Osteocyte (in vitro differentiated cells): ENCODE data around the gene TMCO4. TPM values are rescaled to one million over a fixed set of nuclear protein-coding genes. Genes with fewer than 3 reads are reported as not detected.
A peak's percentile ranks its signal among the peaks of the same experiment; 100 is the strongest.
"Not testable (repeated sequence)": the region's sequence is repeated elsewhere in the genome, so short reads cannot be mapped to it uniquely, and the experiment has no call there.

Experiments
- DNase-seq: peaks from one replicate; pipeline ENCODE4 v3.0.0; 2021; ENCODE audit warnings: mixed read lengths; ENCODE audit not compliant: unreplicated experiment; ENCODE audit errors: extremely low spot score
- H3K27ac Mint-ChIP-seq: one replicate; pipeline ENCODE4 v1.8.0; 2021; ENCODE audit warnings: mild to moderate bottlenecking, mixed read lengths; ENCODE audit not compliant: unreplicated experiment
- H3K27me3 Mint-ChIP-seq: one replicate; pipeline ENCODE4 v1.8.0; 2021; ENCODE audit warnings: mixed read lengths; ENCODE audit not compliant: unreplicated experiment
- H3K36me3 Mint-ChIP-seq: one replicate; pipeline ENCODE4 v1.8.0; 2021; ENCODE audit warnings: mixed read lengths; ENCODE audit not compliant: unreplicated experiment
- H3K4me1 Mint-ChIP-seq: one replicate; pipeline ENCODE4 v1.8.0; 2021; ENCODE audit warnings: mixed read lengths; ENCODE audit not compliant: unreplicated experiment
- H3K4me3 Mint-ChIP-seq: one replicate; pipeline ENCODE4 v1.8.0; 2021; ENCODE audit warnings: mild to moderate bottlenecking, moderate library complexity, mixed read lengths; ENCODE audit not compliant: unreplicated experiment
- H3K9me3 Mint-ChIP-seq: one replicate; pipeline ENCODE4 v1.8.0; 2021; ENCODE audit warnings: mixed read lengths; ENCODE audit not compliant: unreplicated experiment
- CTCF ChIP-seq: fragments of 200-600 bp; sonication (generic); IDR thresholded peaks from 2 replicates; pipeline ENCODE4 v1.5.0; 2021; ENCODE audit warnings: antibody characterized with exemption, mild to moderate bottlenecking, moderate library complexity
- long read RNA-seq: library from polyadenylated mRNA; unstranded; transcript quantifications from one replicate; pipeline ENCODE4 v2.0.0, GENCODE V29; 2021
- total RNA-seq: library from RNA; stranded (reverse); gene quantifications from 2 replicates; pipeline ENCODE4 v1.2.1, GENCODE V29; 2021

The TMCO4 gene
- 12.1 and 14.3 TPM in 2 replicates for total RNA-seq
- long read RNA-seq, partial matches to known transcripts: 6 of 36 reads
- long read RNA-seq, other reads (novel, unspliced or antisense): 26 of 36 reads

- no peaks in the 10 kb centered on the region for H3K36me3 Mint-ChIP-seq
- TF ChIP-seq CTCF: peak; percentile 45
- H3K27ac Mint-ChIP-seq: peak within 1 kb of the TSS; percentile 82
- H3K4me1 Mint-ChIP-seq: peaks cover 23% of the 10 kb centered on the region
- no peak for DNase-seq
- no peaks in the 10 kb centered on the region for H3K27me3 Mint-ChIP-seq
- H3K9me3 Mint-ChIP-seq: no peaks in the 10 kb centered on the region
- H3K4me3 Mint-ChIP-seq: peak within 1 kb of the TSS; percentile 81
Observed at GRCh38 chr1:19799230-19800075, at the start of gene TMCO4. TMCO4 (minus strand) TSS chr1:19799916; CDS start chr1:19780758, 19,158 bp downstream.

- H3K9me3 Mint-ChIP-seq, H3K4me1 Mint-ChIP-seq, H3K27me3 Mint-ChIP-seq, H3K27ac Mint-ChIP-seq, H3K36me3 Mint-ChIP-seq, DNase-seq, H3K4me3 Mint-ChIP-seq: not testable (repeated sequence)
Observed at GRCh38 chr1:19849307-19849706, 49.6 kb upstream of the TMCO4 start.

- H3K4me1 Mint-ChIP-seq, H3K27ac Mint-ChIP-seq, H3K4me3 Mint-ChIP-seq, DNase-seq, H3K9me3 Mint-ChIP-seq, H3K27me3 Mint-ChIP-seq, H3K36me3 Mint-ChIP-seq: not testable (repeated sequence)
Observed at GRCh38 chr1:19847334-19847733, 47.6 kb upstream of the TMCO4 start.

- TF ChIP-seq CTCF: no peak
- DNase-seq: no peak
Observed at GRCh38 chr1:19846338-19846737, 46.6 kb upstream of the TMCO4 start.

GRCh38 chr1:19845555-19845954 is 45.8 kb upstream of the TMCO4 start:
- Mint-ChIP-seq H3K36me3 (no peaks in the 10 kb centered on the region), H3K4me3 (no peak overlapping the region), H3K27me3 (peaks cover 9% of the 10 kb centered on the region), H3K27ac (no peak overlapping the region), H3K4me1 (peaks cover 3% of the 10 kb centered on the region), H3K9me3 (no peaks in the 10 kb centered on the region)
- TF ChIP-seq CTCF: no peak
- no peak for DNase-seq

More at GRCh38 chr1:19846338-19846737, 46.6 kb upstream of the TMCO4 start:
- Mint-ChIP-seq H3K36me3 (no peaks in the 10 kb centered on the region), H3K4me3 (no peak overlapping the region), H3K9me3 (no peaks in the 10 kb centered on the region), H3K27me3 (peaks cover 9% of the 10 kb centered on the region), H3K27ac (no peak overlapping the region), H3K4me1 (peaks cover 3% of the 10 kb centered on the region)

GRCh38 chr1:19844731-19845495 is 45.2 kb upstream of the TMCO4 start:
- Mint-ChIP-seq H3K9me3 (no peaks in the 10 kb centered on the region), H3K36me3 (no peaks in the 10 kb centered on the region), H3K4me1 (peaks cover 2% of the 10 kb centered on the region), H3K27me3 (peaks cover 9% of the 10 kb centered on the region), H3K27ac (no peak overlapping the region), H3K4me3 (no peak overlapping the region)
- no peak for DNase-seq
- no peak for TF ChIP-seq CTCF
